A673 (cell line): Measurements from ENCODE around the gene LMF1. TPM values are rescaled to one million over a fixed set of nuclear protein-coding genes. Genes with fewer than 3 reads are reported as not detected.

Experiments
- BruUV-seq: library from RNA; stranded (reverse); fragments of 400-500 nt; replicated peaks from 2 replicates; lab custom pipeline; 2021; lab: Mats Ljungman, UMichigan
- CTCF ChIA-PET: fragments of 300-600 bp; sonication (Branson Sonifier 250); formaldehyde crosslinking; loops from one replicate; lab custom pipeline; 2022; ENCODE audit warnings: antibody characterized with exemption; lab: Charles Lee
- POLR2A ChIA-PET: fragments of 300-600 bp; sonication (Branson Sonifier 250); formaldehyde crosslinking; loops from one replicate; lab custom pipeline; 2022; ENCODE audit warnings: antibody characterized with exemption; ENCODE audit not compliant: low non-redundant PET; lab: Charles Lee
- DNase-seq: peaks from one replicate; pipeline ENCODE4 v3.0.0-alpha.2; 2015; ENCODE audit warnings: low spot score
- H3K27ac ChIP-seq: fragments of 200-600 bp; sonication (generic); 2 replicates; pipeline ENCODE4 v1.5.1; 2016; ENCODE audit warnings: mixed run types, low read depth, mild to moderate bottlenecking, mixed read lengths, antibody characterized with exemption, low read length; ENCODE audit not compliant: poor library complexity, severe bottlenecking
- H3K27me3 ChIP-seq: fragments of 200-600 bp; sonication (generic); replicated peaks from 2 replicates; pipeline ENCODE4 v1.6.1; 2017; ENCODE audit warnings: mixed run types, low read depth, mild to moderate bottlenecking, mixed read lengths, antibody characterized with exemption, low read length; ENCODE audit not compliant: insufficient read depth, poor library complexity
- H3K36me3 ChIP-seq: fragments of 200-600 bp; sonication (generic); 2 replicates; pipeline ENCODE4 v1.6.1; 2016; ENCODE audit warnings: mixed run types, mild to moderate bottlenecking, mixed read lengths, antibody characterized with exemption, low read length; ENCODE audit not compliant: insufficient read depth, poor library complexity, severe bottlenecking
- H3K4me1 ChIP-seq: fragments of 200-600 bp; sonication (generic); 2 replicates; pipeline ENCODE4 v1.6.1; 2017; ENCODE audit warnings: mixed run types, mild to moderate bottlenecking, mixed read lengths, antibody characterized with exemption, low read length; ENCODE audit not compliant: insufficient read depth, poor library complexity, severe bottlenecking
- H3K4me3 ChIP-seq: fragments of 200-600 bp; sonication (generic); 2 replicates; pipeline ENCODE4 v1.5.1; 2016; ENCODE audit warnings: low read depth, mixed run types, mild to moderate bottlenecking, mixed read lengths, low read length; ENCODE audit not compliant: poor library complexity, severe bottlenecking
- H3K9me3 ChIP-seq: fragments of 200-600 bp; sonication (generic); 2 replicates; pipeline ENCODE4 v1.6.1; 2016; ENCODE audit warnings: mixed run types, low read depth, mild to moderate bottlenecking, mixed read lengths, antibody characterized with exemption, low read length; ENCODE audit not compliant: poor library complexity, severe bottlenecking
- EZH2 ChIP-seq: fragments of 200-600 bp; sonication (generic); IDR thresholded peaks from 2 replicates; pipeline ENCODE4 v1.6.1; 2017; ENCODE audit warnings: borderline replicate concordance, low read depth, mild to moderate bottlenecking, mixed read lengths, antibody characterized with exemption, low read length; ENCODE audit not compliant: poor library complexity, severe bottlenecking
- intact Hi-C: fragments of 100-400 bp; cut with micrococcal nuclease; formaldehyde crosslinking; loops from one replicate; pipeline ENCODE4 v1.10.0; 2022; ENCODE audit not compliant: unreplicated experiment
- total RNA-seq: library from RNA; stranded (reverse); gene quantifications from 2 replicates; pipeline ENCODE4 v1.2.3, GENCODE V29; 2021
- TF ChIP-seq, protein P1 (sequence below): fragments of 300-800, 200-600 bp; sonication (generic); conservative IDR thresholded peaks from 2 replicates; pipeline ENCODE4 v1.5.1; 2017; ENCODE audit warnings: low read depth, mild to moderate bottlenecking, antibody characterized with exemption, low read length, moderate library complexity, mixed read lengths

LMF1 gene
- total RNA-seq, 1 experiment from 2014 or later: 21.0 TPM

DNA sequence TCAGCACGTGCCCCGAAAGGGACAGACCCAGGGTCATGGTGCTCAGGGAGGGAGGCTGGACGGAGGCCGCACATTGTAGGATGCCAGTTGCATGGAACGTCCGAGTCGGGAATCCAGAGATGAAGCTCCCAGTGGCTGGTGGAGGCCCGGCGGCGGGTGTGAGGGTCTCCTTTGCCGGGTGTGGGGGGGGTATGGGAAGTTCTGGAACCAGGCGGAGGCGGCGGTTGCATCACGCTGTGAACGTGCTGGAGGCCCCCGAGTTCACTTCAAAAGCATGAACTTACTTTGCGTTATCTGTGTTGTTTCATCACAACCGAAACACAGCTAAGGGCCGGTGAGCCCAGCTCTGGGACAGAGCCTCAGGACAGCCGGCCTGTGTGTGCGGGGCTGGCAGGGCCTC lies 96.9 kb downstream of the LMF1 start:
- Histone ChIP-seq H3K27me3 (no peaks in the 10 kb centered on the region), H3K4me1 (no peaks in the 10 kb centered on the region), H3K9me3 (no peaks in the 10 kb centered on the region), H3K4me3 (no peak overlapping the region), H3K36me3 (no peaks in the 10 kb centered on the region), H3K27ac (no peak overlapping the region)
- intact Hi-C loops: no loop called here
- no TSS peak for BruUV-seq
- DNase-seq: no peak
- CTCF ChIA-PET: no interaction called here
- TF ChIP-seq EZH2: no peak
- TF ChIP-seq, protein P1, sequence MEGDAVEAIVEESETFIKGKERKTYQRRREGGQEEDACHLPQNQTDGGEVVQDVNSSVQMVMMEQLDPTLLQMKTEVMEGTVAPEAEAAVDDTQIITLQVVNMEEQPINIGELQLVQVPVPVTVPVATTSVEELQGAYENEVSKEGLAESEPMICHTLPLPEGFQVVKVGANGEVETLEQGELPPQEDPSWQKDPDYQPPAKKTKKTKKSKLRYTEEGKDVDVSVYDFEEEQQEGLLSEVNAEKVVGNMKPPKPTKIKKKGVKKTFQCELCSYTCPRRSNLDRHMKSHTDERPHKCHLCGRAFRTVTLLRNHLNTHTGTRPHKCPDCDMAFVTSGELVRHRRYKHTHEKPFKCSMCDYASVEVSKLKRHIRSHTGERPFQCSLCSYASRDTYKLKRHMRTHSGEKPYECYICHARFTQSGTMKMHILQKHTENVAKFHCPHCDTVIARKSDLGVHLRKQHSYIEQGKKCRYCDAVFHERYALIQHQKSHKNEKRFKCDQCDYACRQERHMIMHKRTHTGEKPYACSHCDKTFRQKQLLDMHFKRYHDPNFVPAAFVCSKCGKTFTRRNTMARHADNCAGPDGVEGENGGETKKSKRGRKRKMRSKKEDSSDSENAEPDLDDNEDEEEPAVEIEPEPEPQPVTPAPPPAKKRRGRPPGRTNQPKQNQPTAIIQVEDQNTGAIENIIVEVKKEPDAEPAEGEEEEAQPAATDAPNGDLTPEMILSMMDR: no peak
- POLR2A ChIA-PET: no interaction called here

DNA sequence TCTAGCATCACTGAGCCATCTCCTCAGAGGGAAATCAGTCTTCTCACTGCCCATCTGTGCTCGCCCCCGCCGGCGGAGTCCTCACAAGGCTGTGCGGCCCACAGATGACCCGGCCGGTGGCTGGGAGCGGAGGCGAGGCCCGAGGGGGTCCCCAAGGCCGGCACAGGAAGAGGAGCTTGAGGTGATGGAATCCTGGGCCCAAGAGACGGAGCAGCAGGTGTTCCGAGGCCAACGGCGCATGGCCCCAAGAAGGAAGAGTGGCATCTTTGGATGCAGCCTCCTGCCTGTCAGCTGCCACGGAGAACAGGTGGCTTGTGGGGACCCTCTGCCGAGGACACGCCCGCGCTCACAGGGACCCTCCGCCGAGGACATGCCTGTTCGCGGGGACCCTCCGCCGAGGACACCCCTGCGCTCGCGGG lies 97.5 kb downstream of the LMF1 start:
- Histone ChIP-seq H3K9me3 (no peaks in the 10 kb centered on the region), H3K36me3 (no peaks in the 10 kb centered on the region), H3K27ac (no peak overlapping the region), H3K27me3 (no peaks in the 10 kb centered on the region), H3K4me3 (no peak overlapping the region), H3K4me1 (no peaks in the 10 kb centered on the region)
- no peak for DNase-seq
- POLR2A ChIA-PET: no interaction called here
- TF ChIP-seq, protein P1: no peak
- TF ChIP-seq EZH2: no peak
- BruUV-seq: no TSS peak
- intact Hi-C loops: no loop called here
- CTCF ChIA-PET: interaction anchor here (0.5 kb wide), 1 partner anchor 700 kb away, joined by 3 read pairs; no protein-coding TSS in a partner anchor

DNA sequence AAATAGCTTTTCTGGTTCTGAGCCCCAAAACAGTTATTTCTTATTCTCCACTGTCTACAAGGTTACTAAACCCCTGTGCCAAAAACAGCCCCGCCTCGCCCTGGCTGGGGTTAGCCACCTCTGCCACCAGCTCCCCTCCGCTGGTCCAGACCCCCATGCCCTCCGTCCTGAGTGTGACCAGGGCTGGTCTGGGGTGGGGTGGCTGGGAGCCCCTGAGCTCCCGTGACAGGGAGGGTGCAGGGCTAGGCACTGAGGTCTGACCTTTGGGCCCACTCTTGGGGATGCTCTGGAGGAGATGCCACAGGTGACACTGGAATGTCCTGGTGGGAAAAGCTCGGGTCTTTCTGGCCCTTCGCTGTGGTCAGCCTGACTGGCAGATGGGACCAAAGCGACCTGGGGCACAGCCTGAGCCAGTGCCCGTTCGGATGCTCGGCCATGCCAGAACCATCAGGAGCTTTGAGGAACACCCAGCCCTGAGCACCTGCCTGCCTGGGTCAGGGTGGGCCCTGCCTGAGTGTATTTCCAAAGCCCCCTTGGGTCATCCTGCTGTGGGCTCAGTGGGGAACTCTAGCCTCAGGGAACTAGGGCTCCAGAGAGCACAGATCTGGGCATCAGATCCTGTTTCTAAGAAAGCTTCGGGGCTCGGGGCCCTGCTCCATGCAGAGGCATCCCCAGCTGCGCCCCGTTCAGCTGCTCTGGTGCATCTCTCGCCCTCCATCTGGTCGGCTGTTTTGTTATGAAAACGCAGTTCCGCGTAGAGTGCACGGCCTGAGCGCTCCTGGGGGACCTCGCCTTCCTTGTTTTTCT lies 98.1 kb downstream of the LMF1 start:
- Histone ChIP-seq H3K27ac (no peak overlapping the region), H3K4me3 (no peak overlapping the region), H3K4me1 (no peaks in the 10 kb centered on the region), H3K36me3 (no peaks in the 10 kb centered on the region), H3K9me3 (no peaks in the 10 kb centered on the region), H3K27me3 (no peaks in the 10 kb centered on the region)
- intact Hi-C loops: no loop called here
- no TSS peak for BruUV-seq
- TF ChIP-seq, protein P1: no peak
- TF ChIP-seq EZH2: no peak
- no peak for DNase-seq
- POLR2A ChIA-PET: no interaction called here
- CTCF ChIA-PET: interaction anchor here (0.5 kb wide), 1 partner anchor 701 kb away, joined by 3 read pairs; no protein-coding TSS in a partner anchor
